GM18517 (cell line): ENCODE results near the gene TMEM45A.
"Not testable (repeated sequence)": the region's sequence is repeated elsewhere in the genome, so short reads cannot be mapped to it uniquely, and the experiment has no call there.

Source experiments
- ATAC-seq: cut with Tn5 transposase; IDR thresholded peaks from one replicate; pipeline ENCODE4 v1.9.1; 2021; ENCODE audit warnings: mild to moderate bottlenecking, moderate library complexity; ENCODE audit not compliant: unreplicated experiment

Gene TMEM45A

GRCh38 chr3:100483529-100483928, 8.9 kb upstream of the TMEM45A start:
- ATAC-seq, result no peak

GRCh38 chr3:100486808-100487207, 5.6 kb upstream of the TMEM45A start:
- ATAC-seq, result no peak

DNA sequence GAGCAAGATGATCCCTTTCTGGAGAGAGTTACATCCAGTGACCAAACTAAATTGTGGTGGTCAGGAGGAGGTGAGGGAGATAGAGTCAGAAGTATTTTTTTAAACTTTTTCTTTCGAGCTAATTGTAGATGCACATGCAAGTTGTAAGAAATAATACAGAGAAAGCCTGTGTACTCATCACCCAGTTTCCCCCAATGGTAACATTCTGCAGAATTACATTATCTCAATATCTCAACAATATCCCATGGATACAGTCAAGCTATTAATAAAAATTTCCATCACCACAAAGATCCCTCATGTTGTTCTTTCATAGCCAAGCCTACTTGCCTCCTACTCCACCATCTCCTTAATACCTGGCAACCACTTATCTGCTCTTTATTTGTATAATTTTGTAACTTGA, 3.3 kb upstream of the TMEM45A start:
- ATAC-seq, result no peak

DNA sequence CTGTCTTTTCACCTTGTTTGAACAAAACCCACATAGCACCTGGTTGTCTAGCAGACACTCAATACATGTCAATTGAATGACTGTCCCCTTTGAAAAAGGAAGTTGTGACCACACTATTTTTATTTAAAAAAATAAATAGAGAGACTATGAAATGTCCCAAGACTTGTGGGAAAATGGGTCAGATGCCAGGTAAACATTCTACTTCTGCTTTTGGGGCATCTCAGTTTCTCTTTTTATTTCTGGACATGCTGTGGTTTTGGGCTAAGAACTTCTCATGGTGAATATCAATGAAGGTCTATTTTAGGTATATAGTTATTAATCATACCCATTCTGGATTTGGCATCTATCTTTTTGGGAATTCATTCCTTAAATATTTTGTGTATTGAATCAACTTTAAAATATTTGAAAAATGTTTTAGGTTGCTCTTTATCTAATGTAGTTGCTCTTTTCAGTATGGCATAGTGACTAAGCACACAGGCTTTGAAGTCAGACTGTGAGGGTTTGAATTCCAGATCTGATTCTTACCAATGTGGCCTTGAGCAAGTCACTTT, 4.4 kb downstream of the TMEM45A start:
- ATAC-seq, result peak; percentile 57

DNA sequence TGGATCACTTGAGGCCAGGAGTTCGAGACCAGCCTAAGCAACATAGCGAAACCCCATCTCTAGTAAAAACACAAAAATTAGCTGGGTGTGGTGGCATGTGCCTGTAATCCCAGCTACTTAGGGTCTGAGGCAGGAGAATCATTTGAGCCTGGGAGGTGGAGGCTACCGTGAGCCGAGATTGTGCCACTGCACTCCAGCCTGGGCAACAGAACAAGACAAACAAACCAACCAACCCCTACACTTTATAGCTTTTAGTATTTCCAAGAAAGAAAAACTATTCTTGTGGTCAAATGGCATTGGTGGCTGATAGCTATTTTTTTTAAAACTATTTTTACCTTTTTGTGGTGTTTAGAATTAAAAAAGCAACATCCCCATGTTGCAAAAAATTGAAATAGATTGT, 7.2 kb downstream of the TMEM45A start:
- ATAC-seq, result no peak

DNA sequence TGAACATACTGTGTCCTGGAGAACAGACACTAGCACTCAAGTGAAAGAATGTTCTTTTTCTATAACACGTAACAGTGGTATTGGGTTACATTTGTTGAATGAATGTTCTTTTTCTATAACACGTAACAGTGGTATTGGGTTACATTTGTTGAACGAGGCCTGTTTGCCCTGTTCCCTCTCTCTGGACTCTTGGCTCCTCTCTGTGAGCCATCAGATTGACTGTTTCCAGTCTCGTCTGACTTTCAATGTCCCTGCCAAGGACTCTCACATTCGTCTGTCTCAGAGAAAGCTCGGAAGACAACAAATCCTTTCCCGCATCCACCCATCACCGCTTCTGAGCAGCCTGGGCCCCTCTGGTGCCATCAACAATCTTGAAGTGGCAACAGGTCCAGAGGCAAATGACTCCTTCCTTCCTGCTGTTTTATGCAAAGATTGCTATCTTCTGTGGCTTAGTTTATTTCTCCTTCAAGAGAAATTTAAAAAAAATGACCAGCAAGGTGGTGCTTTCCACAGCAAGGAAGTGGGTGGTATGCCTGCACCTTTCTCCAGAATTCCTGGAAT, 8.0 kb downstream of the TMEM45A start:
- ATAC-seq, result no peak

- ATAC-seq, result no peak
Observed at GRCh38 chr3:100503448-100503847, 11.0 kb downstream of the TMEM45A start.

- ATAC-seq, result no peak
Observed at GRCh38 chr3:100506355-100506754, 13.9 kb downstream of the TMEM45A start.

DNA sequence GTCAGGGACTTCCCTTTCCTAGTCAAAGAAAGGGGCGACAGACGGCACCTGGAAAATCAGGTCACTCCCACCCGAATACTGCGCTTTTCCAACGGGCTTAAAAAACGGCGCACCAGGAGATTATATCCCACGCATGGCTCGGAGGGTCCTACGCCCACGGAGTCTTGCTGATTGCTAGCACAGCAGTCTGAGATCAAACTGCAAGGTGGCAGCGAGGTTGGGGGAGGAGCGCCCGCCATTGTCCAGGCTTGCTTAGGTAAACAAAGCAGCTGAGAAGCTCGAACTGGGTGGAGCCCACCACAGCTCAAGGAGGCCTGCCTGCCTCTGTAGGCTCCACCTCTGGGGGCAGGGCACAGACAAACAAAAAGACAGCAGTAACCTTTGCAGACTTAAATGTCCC, 17.4 kb downstream of the TMEM45A start:
- ATAC-seq, result not testable (repeated sequence)

GRCh38 chr3:100516232-100516631, 23.8 kb downstream of the TMEM45A start:
- no peak for ATAC-seq

- ATAC-seq, result no peak
Observed at GRCh38 chr3:100516838-100517237, 24.4 kb downstream of the TMEM45A start.

DNA sequence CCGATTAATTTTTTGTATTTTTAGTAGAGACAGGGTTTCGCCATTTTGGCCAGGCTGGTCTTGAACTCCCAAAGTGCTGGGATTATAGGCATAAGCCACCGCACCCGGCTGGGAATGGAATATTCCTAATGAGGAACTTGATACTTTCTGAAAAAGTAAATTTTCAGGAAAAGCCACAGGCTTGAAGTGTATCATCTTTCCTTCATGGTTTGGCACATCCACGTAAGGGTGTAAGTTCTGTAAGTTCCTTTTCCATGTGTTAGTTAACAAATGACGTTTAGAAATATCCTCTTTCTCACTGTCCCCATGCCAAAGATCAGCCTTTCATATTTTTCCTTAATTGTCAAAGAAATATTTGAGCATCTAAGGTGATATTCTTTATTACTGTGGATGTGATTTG, 24.9 kb downstream of the TMEM45A start:
- ATAC-seq, result no peak

DNA sequence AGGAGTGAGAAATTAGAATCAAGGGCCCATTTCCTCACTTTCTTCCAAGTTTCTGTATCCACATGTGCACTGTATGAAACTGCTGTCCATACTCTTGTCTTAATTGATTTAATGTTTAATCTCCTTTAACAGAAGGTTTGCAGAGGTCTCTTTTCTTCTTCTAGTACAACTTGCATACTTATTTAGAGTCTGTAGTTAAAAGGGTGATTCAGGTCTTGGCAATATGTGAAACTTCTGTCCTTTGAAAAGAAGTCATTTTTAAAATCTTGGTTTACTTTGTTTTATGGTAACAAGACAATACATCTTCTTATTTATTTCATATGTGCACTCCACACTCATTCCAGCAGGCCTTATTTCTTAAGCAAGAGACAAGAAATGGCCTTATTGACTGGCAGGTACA, 25.8 kb downstream of the TMEM45A start:
- no peak for ATAC-seq

GRCh38 chr3:100518983-100519382, 26.6 kb downstream of the TMEM45A start:
- ATAC-seq, result no peak

GRCh38 chr3:100521439-100521845, 29.0 kb downstream of the TMEM45A start:
- no peak for ATAC-seq

DNA sequence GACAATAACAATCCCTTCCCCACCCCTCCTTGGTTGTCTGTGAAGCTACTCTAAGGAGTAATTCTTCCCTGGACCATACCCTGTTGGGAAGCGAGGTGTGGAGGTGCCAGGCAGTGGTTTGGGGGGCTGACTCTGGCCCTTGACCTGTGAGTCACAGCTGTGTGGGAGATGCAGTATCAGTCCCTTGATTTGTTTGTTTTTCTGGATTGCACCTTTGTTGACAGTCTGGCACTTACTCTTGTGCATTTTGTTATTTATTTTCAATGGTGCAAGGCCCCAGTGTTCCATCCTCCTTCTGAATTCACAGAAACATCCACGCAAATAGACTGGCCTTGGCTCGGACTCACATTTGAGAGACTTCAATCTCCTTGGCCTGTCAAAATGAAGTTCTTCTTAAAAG, 29.7 kb downstream of the TMEM45A start:
- ATAC-seq, result no peak

DNA sequence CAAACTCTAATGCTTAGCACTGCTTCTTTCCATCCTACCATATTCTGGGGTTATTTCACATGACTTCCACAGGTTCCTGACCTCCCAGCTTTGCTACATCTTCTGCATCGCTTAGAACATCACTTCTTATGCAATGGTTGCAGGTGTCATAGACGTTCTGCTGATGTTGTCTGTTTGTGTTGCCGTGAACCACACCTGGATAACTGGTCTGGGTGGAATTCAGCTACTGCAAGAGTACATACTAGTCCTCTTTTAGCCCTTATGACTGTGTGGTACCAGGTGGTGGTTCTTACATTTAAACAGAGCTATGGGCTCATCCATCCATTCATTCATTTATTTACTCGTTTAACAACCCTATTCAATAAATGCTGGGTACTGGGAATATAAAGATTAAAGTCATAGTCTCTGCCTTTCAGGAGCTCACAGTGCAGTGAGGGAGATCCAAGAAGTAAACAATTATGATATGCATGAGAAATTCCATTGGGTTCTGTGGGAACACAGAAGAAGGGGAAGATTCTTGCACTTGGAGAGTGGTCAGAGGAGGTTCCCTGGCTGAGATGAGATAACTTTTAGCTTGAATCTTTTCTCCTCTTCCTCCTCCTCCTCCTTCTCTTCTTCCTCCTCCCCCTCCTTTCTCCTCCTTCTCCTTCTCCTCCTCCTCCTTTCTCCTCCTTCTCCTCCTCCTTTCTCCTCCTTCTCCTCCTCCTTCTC, 30.8 kb downstream of the TMEM45A start:
- ATAC-seq, result no peak

DNA sequence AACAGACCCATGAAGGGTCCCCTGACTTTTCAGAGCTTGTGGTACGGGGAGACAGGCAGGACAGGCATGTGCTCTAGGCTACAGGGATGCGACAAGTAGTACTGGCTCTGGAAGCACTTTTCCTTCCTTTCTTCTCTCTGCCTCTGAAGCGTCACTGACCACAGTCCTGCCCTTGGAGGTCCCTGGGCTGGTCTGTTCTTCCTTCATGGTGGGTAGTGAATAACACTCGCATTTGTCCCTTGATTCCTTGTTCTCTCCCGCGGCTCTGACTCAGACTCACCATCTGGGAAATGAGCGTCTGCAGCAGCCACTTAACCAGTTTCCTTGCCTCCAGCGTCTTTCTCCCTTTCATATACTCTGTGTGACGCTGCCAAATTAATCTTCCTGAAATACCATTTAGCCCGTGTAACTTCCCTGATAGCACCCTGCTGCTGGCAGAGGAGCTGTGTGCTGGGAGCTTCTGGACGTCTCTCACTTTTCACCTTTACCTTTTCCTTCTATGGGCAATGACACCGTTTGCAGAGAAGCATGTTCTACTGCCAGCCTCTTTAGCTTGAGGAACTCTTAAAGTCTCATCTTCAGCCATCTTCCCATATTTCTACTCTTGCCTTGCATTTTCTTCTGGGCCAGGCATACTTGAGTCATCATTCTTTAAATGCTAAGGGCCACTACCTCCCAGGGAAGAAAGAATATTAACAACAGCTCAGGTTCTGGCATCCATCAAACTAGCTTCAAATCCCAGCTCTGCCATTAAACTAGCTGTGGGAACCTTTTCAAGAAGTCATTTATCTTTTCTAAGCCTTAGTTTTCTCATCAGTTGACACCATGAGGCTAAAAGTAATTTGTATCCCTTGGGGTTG, 33.6 kb downstream of the TMEM45A start:
- no peak for ATAC-seq

- no peak for ATAC-seq
Observed at GRCh38 chr3:100526613-100527346, 34.4 kb downstream of the TMEM45A start.

DNA sequence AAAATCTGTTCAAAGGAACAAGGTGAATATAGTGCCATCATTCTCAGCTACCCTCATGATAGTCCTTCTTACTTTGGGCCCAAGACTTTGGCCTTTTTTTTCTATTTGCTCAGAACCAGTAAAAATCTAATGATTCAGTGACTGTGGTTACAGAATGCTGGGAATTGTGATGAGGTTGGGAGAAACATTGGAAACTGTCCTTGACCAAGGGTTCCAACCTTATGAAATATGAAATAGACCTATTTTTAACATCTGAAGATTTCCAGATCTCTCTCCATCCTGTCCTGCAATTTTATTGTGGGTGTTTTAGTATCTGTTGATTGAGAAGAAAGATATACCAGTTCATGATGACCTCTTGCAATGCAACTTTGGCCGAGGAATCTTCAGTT, 34.9 kb downstream of the TMEM45A start:
- no peak for ATAC-seq

GRCh38 chr3:100531093-100531492, 38.7 kb downstream of the TMEM45A start:
- no peak for ATAC-seq
